ENCODE results near the gene GNG7.
A peak's percentile ranks its signal among the peaks of the same experiment; 100 is the strongest.

GNG7 gene

DNA sequence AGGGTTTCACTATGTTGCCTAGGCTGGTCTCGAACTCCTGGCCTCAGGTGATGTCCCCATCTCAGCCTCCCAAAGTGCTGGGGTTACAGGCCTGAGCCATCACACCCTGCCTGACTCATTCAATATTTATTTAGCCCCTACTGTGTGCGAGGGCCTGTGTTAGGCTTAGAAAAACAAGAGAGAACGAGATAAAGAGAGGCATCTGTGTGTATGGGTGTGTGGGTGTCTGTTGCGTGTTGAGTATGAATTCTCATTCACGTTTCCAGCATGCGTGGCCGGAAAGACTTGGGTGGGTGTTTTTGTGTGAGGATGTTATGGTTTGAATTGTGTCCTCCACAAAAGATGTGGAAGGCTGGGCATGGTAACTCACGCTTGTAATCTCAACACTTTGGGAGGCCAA lies 217.1 kb downstream of the GNG7 start:
- no peak for TF ChIP-seq EZH2phosphoT487 (IDR thresholded peaks at IDR 0.05; ENCODE audit: borderline replicate concordance, low read length)
- TF ChIP-seq, protein P1, sequence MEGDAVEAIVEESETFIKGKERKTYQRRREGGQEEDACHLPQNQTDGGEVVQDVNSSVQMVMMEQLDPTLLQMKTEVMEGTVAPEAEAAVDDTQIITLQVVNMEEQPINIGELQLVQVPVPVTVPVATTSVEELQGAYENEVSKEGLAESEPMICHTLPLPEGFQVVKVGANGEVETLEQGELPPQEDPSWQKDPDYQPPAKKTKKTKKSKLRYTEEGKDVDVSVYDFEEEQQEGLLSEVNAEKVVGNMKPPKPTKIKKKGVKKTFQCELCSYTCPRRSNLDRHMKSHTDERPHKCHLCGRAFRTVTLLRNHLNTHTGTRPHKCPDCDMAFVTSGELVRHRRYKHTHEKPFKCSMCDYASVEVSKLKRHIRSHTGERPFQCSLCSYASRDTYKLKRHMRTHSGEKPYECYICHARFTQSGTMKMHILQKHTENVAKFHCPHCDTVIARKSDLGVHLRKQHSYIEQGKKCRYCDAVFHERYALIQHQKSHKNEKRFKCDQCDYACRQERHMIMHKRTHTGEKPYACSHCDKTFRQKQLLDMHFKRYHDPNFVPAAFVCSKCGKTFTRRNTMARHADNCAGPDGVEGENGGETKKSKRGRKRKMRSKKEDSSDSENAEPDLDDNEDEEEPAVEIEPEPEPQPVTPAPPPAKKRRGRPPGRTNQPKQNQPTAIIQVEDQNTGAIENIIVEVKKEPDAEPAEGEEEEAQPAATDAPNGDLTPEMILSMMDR (IDR thresholded peaks at IDR 0.05; ENCODE audit: low read depth, low read length, poor library complexity, severe bottlenecking), result no peak
- Histone ChIP-seq H3K9me2 (replicated peaks; ENCODE audit: control insufficient read depth, low read length) (no peaks in the 10 kb centered on the region), H3K27me3 (ENCODE audit: control insufficient read depth, low read length) (no peaks in the 10 kb centered on the region), H4K20me1 (ENCODE audit: control insufficient read depth, insufficient read depth, low read depth, low read length) (no peaks in the 10 kb centered on the region), H3K4me1 (ENCODE audit: control insufficient read depth, low read length) (peaks cover 70% of the 10 kb centered on the region), H3K4me3 (ENCODE audit: low read length) (peak overlapping the region; percentile 24), H3K27ac (ENCODE audit: low read depth, low read length) (peak overlapping the region; percentile 96), H3K79me2 (ENCODE audit: control insufficient read depth, low read length) (no peaks in the 10 kb centered on the region), H3K4me2 (ENCODE audit: low read length) (peak overlapping the region; percentile 36), H3K9me3 (ENCODE audit: control insufficient read depth, insufficient read depth, low read length) (peaks cover 23% of the 10 kb centered on the region), H3F3A (ENCODE audit: control insufficient read depth, insufficient read depth) (peaks cover 29% of the 10 kb centered on the region), H3K36me3 (ENCODE audit: control insufficient read depth, low read length) (no peaks in the 10 kb centered on the region)

DNA sequence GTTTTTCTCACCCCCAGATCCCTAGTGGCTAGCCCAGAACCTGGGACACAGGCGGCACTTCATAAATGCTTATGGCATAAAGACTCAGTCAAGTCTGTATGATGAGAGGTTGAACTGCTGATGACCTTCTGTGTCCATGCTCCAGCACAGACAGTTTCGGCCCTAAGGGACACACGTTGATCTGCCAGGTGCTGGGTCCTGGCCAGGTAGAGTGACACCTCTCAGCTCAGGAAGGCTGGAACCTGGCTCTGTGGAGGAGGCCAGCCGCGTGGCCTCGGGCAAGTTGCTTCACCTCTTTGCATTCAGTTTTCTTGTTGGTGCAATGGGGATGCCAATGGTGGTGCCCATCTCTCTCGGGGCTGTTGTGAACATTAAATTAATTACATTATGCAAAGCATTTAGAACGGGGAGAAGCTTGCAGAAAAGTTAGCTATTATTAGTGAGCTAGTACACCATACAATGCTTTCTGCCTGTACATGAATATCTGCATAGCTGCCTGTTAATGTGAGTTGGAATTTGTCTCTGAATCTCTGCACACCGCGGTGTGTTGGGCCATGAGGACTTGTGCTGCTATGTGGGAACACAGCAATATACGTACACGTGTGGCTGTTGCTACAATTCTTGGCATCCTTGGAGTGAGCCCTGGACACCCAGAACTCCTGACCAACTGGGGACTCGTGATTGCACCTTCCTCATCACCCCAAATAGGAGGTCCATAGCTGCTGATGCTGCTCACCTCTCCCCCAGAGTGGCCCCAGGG lies 218.1 kb downstream of the GNG7 start:
- peaks cover 25% of the 10 kb centered on the region for H3F3A ChIP-seq (ENCODE audit: control insufficient read depth, insufficient read depth)
- H3K27me3 ChIP-seq (ENCODE audit: control insufficient read depth, low read length), result no peaks in the 10 kb centered on the region
- H3K27ac ChIP-seq (ENCODE audit: low read depth, low read length), result peak overlapping the region; percentile 96
- TF ChIP-seq EZH2phosphoT487 (IDR thresholded peaks at IDR 0.05; ENCODE audit: borderline replicate concordance, low read length), result no peak
- TF ChIP-seq, protein P1 (IDR thresholded peaks at IDR 0.05; ENCODE audit: low read depth, low read length, poor library complexity, severe bottlenecking), result no peak
- H3K4me3 ChIP-seq (ENCODE audit: low read length), result peak overlapping the region; percentile 26; the same call in 1 of the 2 replicates
- H4K20me1 ChIP-seq (ENCODE audit: control insufficient read depth, insufficient read depth, low read depth, low read length), result no peaks in the 10 kb centered on the region
- H3K36me3 ChIP-seq (ENCODE audit: control insufficient read depth, low read length), result no peaks in the 10 kb centered on the region
- peaks cover 70% of the 10 kb centered on the region for H3K4me1 ChIP-seq (ENCODE audit: control insufficient read depth, low read length)
- H3K9me3 ChIP-seq (ENCODE audit: control insufficient read depth, insufficient read depth, low read length), result peaks cover 23% of the 10 kb centered on the region
- H3K79me2 ChIP-seq (ENCODE audit: control insufficient read depth, low read length), result 0 out of 2 replicates have a peak, but pooled peaks cover under 1% of the 10 kb centered on the region
- H3K9me2 ChIP-seq (replicated peaks; ENCODE audit: control insufficient read depth, low read length), result no peaks in the 10 kb centered on the region
- peak overlapping the region; percentile 36 for H3K4me2 ChIP-seq (ENCODE audit: low read length)

DNA sequence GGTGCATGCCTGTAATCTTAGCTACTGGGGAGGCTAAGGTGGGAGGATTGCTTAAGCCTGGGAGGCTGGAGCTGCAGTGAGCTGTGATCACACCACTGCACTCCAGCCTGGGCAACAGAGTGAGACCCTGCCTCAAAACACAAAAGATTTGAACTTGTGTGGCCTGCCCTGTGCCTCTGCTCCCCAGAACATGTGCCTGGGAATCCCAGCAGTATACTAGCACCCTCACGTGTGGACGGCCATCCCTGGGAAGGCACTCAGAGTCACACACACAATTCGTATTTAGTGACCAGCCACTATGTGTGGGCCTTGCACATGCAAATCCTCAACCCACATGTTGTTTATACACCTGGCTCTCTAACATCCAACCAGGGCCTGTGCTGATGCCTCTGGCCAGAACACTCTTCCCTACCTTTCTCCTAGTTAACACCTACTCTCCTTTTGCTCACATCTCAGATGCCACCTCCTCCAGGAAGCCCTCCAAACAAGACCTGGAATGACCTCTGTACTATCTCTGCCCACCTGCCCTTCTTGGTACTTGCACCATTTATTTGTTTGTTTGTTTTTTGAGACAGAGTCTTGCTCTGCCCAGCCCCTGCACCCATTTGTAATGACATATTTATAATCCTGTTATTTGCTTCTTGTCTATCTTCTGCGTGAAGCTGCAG lies 218.9 kb downstream of the GNG7 start:
- Histone ChIP-seq H3K4me2 (ENCODE audit: low read length) (peak overlapping the region; percentile 36; the same call in 1 of the 2 replicates), H3K9me3 (ENCODE audit: control insufficient read depth, insufficient read depth, low read length) (peaks cover 23% of the 10 kb centered on the region), H3K36me3 (ENCODE audit: control insufficient read depth, low read length) (peaks cover 4% of the 10 kb centered on the region), H3K79me2 (ENCODE audit: control insufficient read depth, low read length) (peaks cover 7% of the 10 kb centered on the region), H3K4me3 (ENCODE audit: low read length) (no peak overlapping the region), H4K20me1 (ENCODE audit: control insufficient read depth, insufficient read depth, low read depth, low read length) (no peaks in the 10 kb centered on the region), H3K27me3 (ENCODE audit: control insufficient read depth, low read length) (no peaks in the 10 kb centered on the region), H3F3A (ENCODE audit: control insufficient read depth, insufficient read depth) (peaks cover 25% of the 10 kb centered on the region), H3K27ac (ENCODE audit: low read depth, low read length) (peak overlapping the region; percentile 96), H3K4me1 (ENCODE audit: control insufficient read depth, low read length) (peaks cover 70% of the 10 kb centered on the region), H3K9me2 (replicated peaks; ENCODE audit: control insufficient read depth, low read length) (no peaks in the 10 kb centered on the region)
- TF ChIP-seq, protein P1 (IDR thresholded peaks at IDR 0.05; ENCODE audit: low read depth, low read length, poor library complexity, severe bottlenecking), result no peak
- no peak for TF ChIP-seq EZH2phosphoT487 (IDR thresholded peaks at IDR 0.05; ENCODE audit: borderline replicate concordance, low read length)

Measured in DOHH2 (cell line).